ENCODE measurements around the gene SLC39A11.
A peak's percentile ranks its signal among the peaks of the same experiment; 100 is the strongest.
"Not testable (repeated sequence)": the region's sequence is repeated elsewhere in the genome, so short reads cannot be mapped to it uniquely, and the experiment has no call there.

Gene SLC39A11

GRCh38 chr17:72656130-72656763, 436.2 kb downstream of the SLC39A11 start:
- no peak for DNase-seq (ENCODE audit: low read depth)

GRCh38 chr17:72654706-72655105, 437.8 kb downstream of the SLC39A11 start:
- DNase-seq (ENCODE audit: low read depth) = no peak

GRCh38 chr17:72651988-72652387, 440.5 kb downstream of the SLC39A11 start:
- DNase-seq (ENCODE audit: low read depth) = no peak

GRCh38 chr17:72648702-72649101, 443.8 kb downstream of the SLC39A11 start:
- DNase-seq (ENCODE audit: low read depth) = no peak

- DNase-seq (ENCODE audit: low read depth) = no peak
These were observed 446.3 kb downstream of the SLC39A11 start for GRCh38 chr17:72646176-72646575.

GRCh38 chr17:72644492-72644891, 448.0 kb downstream of the SLC39A11 start:
- DNase-seq (ENCODE audit: low read depth) = no peak

- no peak for DNase-seq (ENCODE audit: low read depth)
These were observed 448.8 kb downstream of the SLC39A11 start for GRCh38 chr17:72643575-72644216.

- DNase-seq (ENCODE audit: low read depth) = no peak
These were observed 449.8 kb downstream of the SLC39A11 start for GRCh38 chr17:72642720-72643119.

GRCh38 chr17:72640415-72641165, 451.9 kb downstream of the SLC39A11 start:
- DNase-seq (ENCODE audit: low read depth) = no peak

- DNase-seq (ENCODE audit: low read depth) = no peak
These were observed 452.8 kb downstream of the SLC39A11 start for GRCh38 chr17:72639711-72640110.

- DNase-seq (ENCODE audit: low read depth) = not testable (repeated sequence)
These were observed 453.6 kb downstream of the SLC39A11 start for GRCh38 chr17:72638932-72639331.

- DNase-seq (ENCODE audit: low read depth) = no peak
These were observed 457.4 kb downstream of the SLC39A11 start for GRCh38 chr17:72635034-72635635.

GRCh38 chr17:72634621-72635020, 457.9 kb downstream of the SLC39A11 start:
- no peak for DNase-seq (ENCODE audit: low read depth)

- no peak for DNase-seq (ENCODE audit: low read depth)
These were observed 460.4 kb downstream of the SLC39A11 start for GRCh38 chr17:72631949-72632684.

- DNase-seq (ENCODE audit: low read depth) = no peak
These were observed 460.9 kb downstream of the SLC39A11 start for GRCh38 chr17:72631568-72631948.

- DNase-seq (ENCODE audit: low read depth) = no peak
These were observed 467.8 kb downstream of the SLC39A11 start for GRCh38 chr17:72624652-72625051.

GRCh38 chr17:72624226-72624625, 468.3 kb downstream of the SLC39A11 start:
- no peak for DNase-seq (ENCODE audit: low read depth)

- no peak for DNase-seq (ENCODE audit: low read depth)
These were observed 469.6 kb downstream of the SLC39A11 start for GRCh38 chr17:72622661-72623433.

- no peak for DNase-seq (ENCODE audit: low read depth)
These were observed 472.4 kb downstream of the SLC39A11 start for GRCh38 chr17:72619976-72620650.

GRCh38 chr17:72618001-72618509, 474.4 kb downstream of the SLC39A11 start:
- DNase-seq (ENCODE audit: low read depth) = peak; percentile 2

Data from activated T-helper 1 cell treated with Interleukin-2 at 50 U/mL for 16 hours (primary cell).